Upper lobe of left lung (tissue), 6 donors: ENCODE results near the gene KCNH1. TPM values are rescaled to one million over a fixed set of nuclear protein-coding genes. Genes with fewer than 3 reads are reported as not detected.
"Not testable (repeated sequence)": the region's sequence is repeated elsewhere in the genome, so short reads cannot be mapped to it uniquely, and the experiment has no call there.

ENCODE experiments used
- ATAC-seq, 2 donors: fragments of 200-7000 bp; cut with Tn5 transposase; one replicate each; pipeline ENCODE4 v1.9.1; 2022; ENCODE audit warnings: mild to moderate bottlenecking in 2 of 2, moderate library complexity in 2 of 2; ENCODE audit not compliant: low FRiP score in 2 of 2
- DNase-seq, 2 donors: peaks; one replicate each; pipeline ENCODE4 v3.0.0-alpha.2; 2019 to 2020
- H3K27ac ChIP-seq, 4 donors: fragments of 200-600 bp; sonication (generic); one replicate each; pipeline ENCODE4 v1.5.1; 2016 to 2019
- H3K27me3 ChIP-seq, 4 donors: fragments of 200-600 bp; sonication (generic); one replicate each; pipeline ENCODE4 v1.5.1; 2017 to 2019
- H3K36me3 ChIP-seq, 4 donors: fragments of 200-600 bp; sonication (generic); one replicate each; pipeline ENCODE4 v1.5.1; 2016 to 2019
- H3K4me1 ChIP-seq, 4 donors: fragments of 200-600 bp; sonication (generic); one replicate each; pipeline ENCODE4 v1.5.1; 2018 to 2019
- H3K4me3 ChIP-seq, 4 donors: fragments of 200-600 bp; sonication (generic); one replicate each; pipeline ENCODE4 v1.5.1; 2017 to 2019; ENCODE audit warnings: mild to moderate bottlenecking in 2 of 4, moderate library complexity in 1 of 4
- H3K9me3 ChIP-seq, 4 donors: fragments of 200-600 bp; sonication (generic); one replicate each; pipeline ENCODE4 v1.5.1; 2018 to 2019
- EP300 ChIP-seq, 4 donors: sonication (generic); formaldehyde crosslinking; IDR thresholded peaks; one replicate each; pipeline ENCODE4 v1.5.1; 2017; ENCODE audit warnings: antibody characterized with exemption in 4 of 4, control low read depth in 2 of 4
- POLR2A ChIP-seq, 4 donors: fragments of 450-650 bp; IDR thresholded peaks; one replicate each; pipeline ENCODE4 v1.5.1; 2016 to 2017; ENCODE audit warnings: antibody characterized with exemption in 4 of 4, mild to moderate bottlenecking in 2 of 4
- POLR2AphosphoS5 ChIP-seq, 2 donors: sonication (generic); formaldehyde crosslinking; IDR thresholded peaks; one replicate each; pipeline ENCODE4 v1.5.1; 2017; ENCODE audit warnings: antibody characterized with exemption in 2 of 2
- WGBS, 2 donors: methylation state at CpG; one replicate each; pipeline ENCODE4 v1.1.5; 2017 to 2018; 5-methylcytosine and 5-hydroxymethylcytosine counted together
- total RNA-seq, 6 donors: library from RNA; depleted of rRNA in 4 of 6; stranded (reverse); fragments of >200 nt in 4 of 6; gene quantifications; one replicate each; pipeline versions ENCODE4 v1.1.0 to v1.2.1, GENCODE V29; 2016 to 2021
- TF ChIP-seq, protein P1 (sequence below), 6 experiments: fragments of 450-650 bp in 4 of 6; fragments of 200-600 bp in 2 of 6; sonication (generic) in 2 of 6; IDR thresholded peaks; one replicate each; pipeline ENCODE4 v1.5.1; 2016 to 2019; ENCODE audit warnings: antibody characterized with exemption in 6 of 6
- donor health status: DM: no; HTN: no; CAD: no; lungs with moderate emphysema.
- donor health status: DM: no; HTN: yes; CAD: no; lungs with severe emphysema.

Gene KCNH1
- total RNA-seq, 6 donors from 2014 or later = 0.09 TPM; not detected in 5

DNA sequence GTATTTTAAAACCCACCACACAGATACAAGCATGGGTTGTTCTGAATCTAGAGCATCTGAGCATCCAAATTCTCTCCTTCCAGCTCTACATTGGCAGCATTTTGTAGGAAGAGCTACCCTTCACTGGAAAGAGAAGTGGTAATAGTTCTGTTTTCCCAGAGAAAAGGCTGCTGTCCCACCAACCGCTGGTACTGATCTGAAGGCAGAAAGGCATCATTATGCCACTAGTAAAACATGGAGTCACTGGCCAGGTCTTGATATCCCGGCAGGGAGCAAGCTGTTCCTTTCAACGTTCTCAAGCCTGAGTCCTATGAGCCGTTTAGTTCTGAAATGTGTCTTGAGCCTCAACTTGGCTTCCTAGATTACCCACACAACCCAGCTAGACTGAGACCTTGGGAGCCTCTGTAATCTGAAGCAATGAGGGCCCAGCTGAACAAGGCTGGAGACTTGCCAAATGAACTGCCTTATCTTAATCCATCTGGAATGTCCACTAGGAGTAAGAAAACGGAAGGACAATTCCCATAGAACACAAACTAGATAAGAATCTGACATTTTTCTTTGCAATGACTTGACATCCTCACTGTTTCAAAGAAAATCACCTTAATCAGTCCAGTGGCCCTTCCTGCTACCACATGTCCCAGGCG is 116.8 kb downstream of the KCNH1 start:
- ATAC-seq (no peak), DNase-seq (no peak)
- no peak overlapping the region for H3K4me3 ChIP-seq
- H3K4me1 ChIP-seq = no peaks in the 10 kb centered on the region
- WGBS, 2 donors = 67 to 73% methylated on average over 6 of the region's 6 CpGs
- no peaks in the 10 kb centered on the region for H3K27me3 ChIP-seq
- no peaks in the 10 kb centered on the region for H3K9me3 ChIP-seq
- TF ChIP-seq POLR2AphosphoS5 (IDR thresholded peaks at IDR 0.05) (no peak), POLR2A (IDR thresholded peaks at IDR 0.05) (no peak), EP300 (IDR thresholded peaks at IDR 0.05) (no peak)
- TF ChIP-seq, protein P1, sequence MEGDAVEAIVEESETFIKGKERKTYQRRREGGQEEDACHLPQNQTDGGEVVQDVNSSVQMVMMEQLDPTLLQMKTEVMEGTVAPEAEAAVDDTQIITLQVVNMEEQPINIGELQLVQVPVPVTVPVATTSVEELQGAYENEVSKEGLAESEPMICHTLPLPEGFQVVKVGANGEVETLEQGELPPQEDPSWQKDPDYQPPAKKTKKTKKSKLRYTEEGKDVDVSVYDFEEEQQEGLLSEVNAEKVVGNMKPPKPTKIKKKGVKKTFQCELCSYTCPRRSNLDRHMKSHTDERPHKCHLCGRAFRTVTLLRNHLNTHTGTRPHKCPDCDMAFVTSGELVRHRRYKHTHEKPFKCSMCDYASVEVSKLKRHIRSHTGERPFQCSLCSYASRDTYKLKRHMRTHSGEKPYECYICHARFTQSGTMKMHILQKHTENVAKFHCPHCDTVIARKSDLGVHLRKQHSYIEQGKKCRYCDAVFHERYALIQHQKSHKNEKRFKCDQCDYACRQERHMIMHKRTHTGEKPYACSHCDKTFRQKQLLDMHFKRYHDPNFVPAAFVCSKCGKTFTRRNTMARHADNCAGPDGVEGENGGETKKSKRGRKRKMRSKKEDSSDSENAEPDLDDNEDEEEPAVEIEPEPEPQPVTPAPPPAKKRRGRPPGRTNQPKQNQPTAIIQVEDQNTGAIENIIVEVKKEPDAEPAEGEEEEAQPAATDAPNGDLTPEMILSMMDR (IDR thresholded peaks at IDR 0.05) = no peak
- no peaks in the 10 kb centered on the region for H3K36me3 ChIP-seq
- H3K27ac ChIP-seq = no peak overlapping the region

DNA sequence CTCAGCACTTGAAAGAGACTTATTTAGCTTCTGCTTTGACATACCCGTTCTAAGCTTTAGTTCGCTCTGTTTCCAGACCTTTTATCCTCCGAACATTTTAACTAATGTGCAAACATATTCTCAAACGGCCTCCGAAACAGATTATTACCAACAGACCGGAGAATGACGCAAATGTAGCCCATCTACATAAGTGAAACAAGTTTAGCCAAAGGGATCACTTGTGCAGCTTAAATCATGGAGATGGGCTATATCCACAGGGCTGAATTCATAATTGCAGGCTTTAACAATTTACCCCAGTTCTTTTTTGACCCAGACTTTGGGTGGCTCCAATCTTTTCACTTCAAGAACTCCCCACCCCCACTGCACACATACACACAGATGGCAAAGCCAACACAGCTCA is 119.7 kb downstream of the KCNH1 start:
- 75 to 79% methylated on average over 7 of the region's 7 CpGs for WGBS, 2 donors
- no peak overlapping the region for H3K27ac ChIP-seq
- no peak for DNase-seq
- no peaks in the 10 kb centered on the region for H3K4me1 ChIP-seq
- no peaks in the 10 kb centered on the region for H3K36me3 ChIP-seq
- no peaks in the 10 kb centered on the region for H3K27me3 ChIP-seq
- no peaks in the 10 kb centered on the region for H3K9me3 ChIP-seq
- TF ChIP-seq EP300 (IDR thresholded peaks at IDR 0.05) (no peak), POLR2A (IDR thresholded peaks at IDR 0.05) (no peak), POLR2AphosphoS5 (IDR thresholded peaks at IDR 0.05) (no peak)
- TF ChIP-seq, protein P1 (IDR thresholded peaks at IDR 0.05) = no peak
- no peak for ATAC-seq
- H3K4me3 ChIP-seq = no peak overlapping the region

DNA sequence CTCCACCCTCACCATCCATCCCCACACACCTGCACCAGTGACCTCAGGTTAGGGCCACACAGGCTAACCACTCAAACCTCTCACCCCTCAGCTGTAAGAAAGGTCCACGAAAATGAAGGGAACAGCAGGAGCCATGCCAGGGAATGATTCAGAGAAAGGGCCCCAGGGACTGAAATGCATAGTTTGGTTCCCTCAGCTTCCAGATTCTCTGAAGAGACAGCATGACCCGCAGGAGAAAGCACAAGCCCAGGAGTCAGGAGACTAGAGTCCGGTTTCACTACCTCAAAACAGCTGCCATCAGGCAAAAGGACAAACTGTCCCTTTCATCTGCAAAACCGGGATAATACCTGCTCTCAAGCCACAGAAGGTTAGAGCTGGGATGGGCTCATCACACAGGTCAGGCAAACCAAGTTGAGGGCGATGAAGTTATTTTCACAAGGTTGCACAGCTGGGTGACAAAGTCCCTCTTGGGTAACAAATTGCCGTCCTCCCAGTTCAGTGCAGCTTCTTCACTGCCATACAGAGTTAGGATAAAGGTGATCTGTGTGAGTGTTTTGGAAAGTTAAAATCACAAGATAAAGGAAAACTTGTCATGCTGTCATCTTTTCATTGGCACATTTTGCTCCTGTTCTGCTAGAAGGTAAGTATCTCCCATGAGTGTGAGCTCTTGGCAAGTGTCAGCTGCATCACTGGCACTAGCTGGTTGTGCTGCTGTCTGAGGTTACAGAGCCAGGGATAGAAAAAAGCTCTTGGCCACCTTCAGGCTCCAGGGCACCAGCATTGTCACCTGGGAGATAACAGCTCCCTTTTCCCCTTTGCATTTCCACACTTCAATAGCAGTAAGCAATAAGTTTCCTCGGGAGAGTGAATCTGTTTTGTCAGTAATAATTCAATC is 120.4 kb downstream of the KCNH1 start:
- H3K27me3 ChIP-seq = no peaks in the 10 kb centered on the region
- no peaks in the 10 kb centered on the region for H3K9me3 ChIP-seq
- no peaks in the 10 kb centered on the region for H3K4me1 ChIP-seq
- H3K4me3 ChIP-seq = no peak overlapping the region
- H3K27ac ChIP-seq = no peak overlapping the region
- WGBS, 2 donors = 59 to 64% methylated on average over 7 of the region's 7 CpGs
- no peak for DNase-seq
- ATAC-seq = no peak
- TF ChIP-seq, protein P1 (IDR thresholded peaks at IDR 0.05) = no peak
- no peak for TF ChIP-seq EP300 (IDR thresholded peaks at IDR 0.05)
- no peak for TF ChIP-seq POLR2A (IDR thresholded peaks at IDR 0.05)
- TF ChIP-seq POLR2AphosphoS5 (IDR thresholded peaks at IDR 0.05) = no peak
- no peaks in the 10 kb centered on the region for H3K36me3 ChIP-seq

DNA sequence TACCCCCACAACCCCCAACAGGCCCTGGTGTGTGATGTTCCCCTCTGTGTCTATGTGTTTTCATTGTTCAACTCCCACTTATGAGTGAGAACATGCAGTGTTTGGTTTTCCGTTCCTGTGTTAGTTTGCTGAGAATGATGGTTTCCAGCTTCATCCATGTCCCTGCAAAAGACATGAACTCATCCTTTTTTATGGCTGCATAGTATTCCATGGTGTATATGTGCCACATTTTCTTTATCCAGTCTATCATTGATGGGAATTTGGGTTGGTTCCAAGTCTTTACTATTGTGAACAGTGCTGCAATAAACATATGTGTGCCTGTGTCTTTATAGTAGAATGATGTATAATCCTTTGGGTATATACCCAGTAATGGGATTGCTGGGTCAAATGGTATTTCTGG is 122.8 kb downstream of the KCNH1 start:
- not testable (repeated sequence) for H3K4me1 ChIP-seq, H3K4me3 ChIP-seq, ATAC-seq, H3K36me3 ChIP-seq, H3K9me3 ChIP-seq, H3K27me3 ChIP-seq, DNase-seq, H3K27ac ChIP-seq
- WGBS, 2 donors = 93 to 100% methylated on average over 1 of the region's 1 CpG

DNA sequence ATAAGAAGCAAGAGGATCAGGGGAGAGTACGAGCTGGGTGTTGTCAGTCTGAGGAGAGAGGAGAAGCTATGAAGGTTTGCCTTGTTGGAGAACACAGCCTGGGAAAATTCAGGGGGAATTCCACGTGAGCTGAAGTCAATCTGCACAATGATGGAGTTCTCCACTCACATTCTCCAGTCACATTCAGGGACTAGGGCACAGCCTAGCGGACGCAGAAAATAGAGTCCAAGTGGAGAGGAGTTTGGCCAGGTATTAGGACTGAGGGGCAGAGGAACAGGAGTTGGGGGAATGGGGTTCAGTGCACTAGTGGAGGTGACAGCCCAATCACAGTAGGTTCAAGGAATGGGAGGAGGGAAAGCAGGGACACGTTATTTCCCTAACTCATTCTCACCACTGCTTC is 124.0 kb downstream of the KCNH1 start:
- Histone ChIP-seq H3K4me1 (no peaks in the 10 kb centered on the region), H3K36me3 (no peaks in the 10 kb centered on the region), H3K27me3 (no peaks in the 10 kb centered on the region), H3K9me3 (no peaks in the 10 kb centered on the region), H3K27ac (no peak overlapping the region), H3K4me3 (no peak overlapping the region)
- ATAC-seq (no peak), DNase-seq (no peak)
- TF ChIP-seq POLR2AphosphoS5 (IDR thresholded peaks at IDR 0.05) = no peak
- WGBS, 2 donors = 72 to 77% methylated on average over 5 of the region's 5 CpGs
